Activated T-cell treated with anti-CD3 and anti-CD28 coated beads, Interleukin-2, amount 50 U/mL, for 1 hour (primary cell): ENCODE data around the gene SYT14.
"Not testable (repeated sequence)": the region's sequence is repeated elsewhere in the genome, so short reads cannot be mapped to it uniquely, and the experiment has no call there.

Experiments
- DNase-seq: peaks from one replicate; pipeline ENCODE4 v3.0.0-alpha.2; 2020

Gene SYT14

GRCh38 chr1:209937996-209938959 is at the start of gene SYT14:
SYT14 (plus strand) TSS chr1:209938217; CDS start chr1:209938265, 48 bp downstream.
- no peak for DNase-seq

- DNase-seq = not testable (repeated sequence)
These were observed 49.5 kb upstream of the SYT14 start for GRCh38 chr1:209888291-209889076.

GRCh38 chr1:209889077-209889418 is 49.0 kb upstream of the SYT14 start:
- DNase-seq = no peak

DNA sequence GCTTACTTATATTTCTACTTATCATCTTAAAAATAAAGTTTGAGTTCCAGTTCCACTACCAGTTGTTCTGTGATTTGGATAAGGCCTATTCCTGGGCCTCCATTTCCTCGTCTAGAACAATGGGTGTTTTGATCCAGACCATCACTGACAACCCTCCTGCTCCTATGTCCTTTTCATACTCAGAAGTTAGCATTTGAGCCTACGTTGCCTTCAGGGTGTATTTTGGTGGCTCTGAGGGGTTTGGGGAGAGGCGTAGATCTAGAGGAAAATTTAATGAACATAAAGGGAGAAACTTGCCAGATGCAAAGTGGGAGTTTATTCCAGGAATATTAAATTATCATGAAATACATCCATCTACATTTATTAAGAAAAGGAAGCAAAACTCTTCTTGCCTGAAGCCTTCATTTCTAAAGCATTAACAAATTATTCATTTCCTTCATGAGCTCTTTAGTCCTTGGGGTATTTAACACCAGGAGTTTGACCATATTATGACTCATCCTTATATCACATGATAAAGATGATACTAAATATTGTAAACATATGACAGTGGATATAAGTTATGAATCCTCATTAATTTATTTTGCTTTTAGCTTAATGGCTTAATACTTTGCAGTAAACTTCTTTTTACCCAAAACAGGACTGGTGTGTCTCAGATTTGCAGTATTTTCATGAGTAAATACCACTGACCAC is 47.2 kb upstream of the SYT14 start:
- DNase-seq = no peak

GRCh38 chr1:209893751-209894150 is 44.3 kb upstream of the SYT14 start:
- DNase-seq = no peak

DNA sequence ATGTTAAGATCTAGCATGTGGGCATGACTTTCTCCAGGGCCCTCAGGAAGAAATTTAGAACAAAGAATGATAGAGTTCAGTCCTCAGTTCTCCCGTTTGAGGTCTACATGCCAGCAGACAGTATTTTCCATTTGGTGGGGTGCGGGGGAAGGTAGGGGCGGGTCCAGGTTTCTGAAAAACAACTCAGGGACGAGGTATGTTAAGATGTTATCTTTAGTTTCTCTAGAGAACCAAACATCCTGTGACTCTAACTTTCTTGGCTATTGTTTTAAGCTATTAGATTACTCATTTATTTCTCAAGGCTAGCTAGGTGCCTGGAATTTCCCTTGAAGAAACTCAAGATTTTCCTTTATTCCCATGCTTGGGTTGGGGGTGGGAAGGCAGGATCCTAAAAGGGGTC is 42.3 kb upstream of the SYT14 start:
- no peak for DNase-seq

DNA sequence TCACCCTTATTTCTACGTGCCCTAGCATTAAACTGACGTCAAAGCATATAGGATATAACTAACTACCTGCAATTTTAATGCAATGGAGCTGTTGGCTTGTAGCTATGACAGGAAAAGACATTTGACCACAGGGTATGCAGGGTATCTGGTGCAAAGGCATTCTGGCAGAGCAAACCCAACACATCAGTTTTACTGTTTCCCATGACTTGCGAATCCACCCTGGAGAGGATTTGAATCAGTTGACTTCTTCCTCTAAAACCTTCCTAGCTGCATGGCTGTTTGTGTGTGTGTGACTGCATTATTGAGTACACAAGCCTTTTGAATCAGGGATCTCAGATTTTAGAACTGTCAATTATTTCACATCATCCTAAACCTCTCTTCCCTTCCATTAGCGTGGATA is 41.7 kb upstream of the SYT14 start:
- DNase-seq = no peak

DNA sequence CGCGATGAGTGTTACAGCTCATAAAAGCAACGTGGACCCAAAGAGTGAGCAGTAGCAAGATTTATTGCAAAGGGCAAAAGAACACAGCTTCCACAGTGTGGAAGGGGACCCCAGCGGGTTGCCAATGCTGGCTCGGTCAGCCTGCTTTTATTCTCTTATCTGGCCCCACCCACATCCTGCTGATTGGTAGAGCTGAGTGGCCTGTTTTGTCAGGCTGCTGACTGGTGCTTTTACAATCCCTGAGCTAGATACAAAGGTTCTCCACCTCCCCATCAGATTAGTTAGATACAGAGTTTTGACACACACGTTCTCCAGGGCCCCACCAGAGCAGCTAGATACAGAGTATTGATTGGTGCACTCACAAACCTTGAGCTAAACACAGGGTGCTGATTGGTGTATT is 39.7 kb upstream of the SYT14 start:
- DNase-seq = not testable (repeated sequence)

DNA sequence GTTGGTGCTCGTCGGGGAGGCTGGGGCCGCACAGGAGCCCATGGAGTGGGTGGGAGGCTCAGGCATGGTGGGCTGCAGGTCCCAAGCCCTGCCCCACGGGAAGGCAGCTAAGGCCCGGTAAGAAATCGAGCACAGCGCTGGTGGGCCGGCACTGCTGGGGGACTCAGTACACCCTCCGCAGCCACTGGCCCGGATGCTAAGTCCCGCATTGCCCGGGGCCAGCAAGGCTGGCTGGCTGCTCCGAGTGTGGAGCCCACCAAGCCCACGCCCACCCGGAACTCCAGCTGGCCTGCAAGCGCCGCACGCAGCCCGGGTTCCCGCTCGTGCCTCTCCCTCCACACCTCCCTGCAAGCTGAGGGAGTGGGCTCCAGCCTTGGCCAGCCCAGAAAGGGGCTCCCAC is 39.2 kb upstream of the SYT14 start:
- not testable (repeated sequence) for DNase-seq

DNA sequence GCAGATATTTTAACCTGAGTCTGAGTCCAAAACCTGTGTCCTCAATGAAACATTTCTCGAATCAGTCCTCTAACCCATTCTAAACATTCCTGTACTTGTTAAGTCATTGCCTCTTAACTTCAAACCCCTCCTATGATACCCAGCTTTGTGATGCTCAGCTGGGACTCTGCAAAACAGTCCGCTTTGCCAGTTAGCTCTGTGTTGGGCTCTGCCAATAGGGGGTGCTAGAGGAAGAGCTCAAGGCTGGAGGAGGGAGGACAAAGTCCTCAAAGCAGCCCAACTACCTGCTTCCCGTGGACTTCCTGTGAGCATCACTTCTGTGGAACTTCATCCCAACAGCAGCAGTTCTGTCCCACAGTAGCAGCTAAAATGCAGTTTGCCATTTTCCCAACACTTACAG is 38.1 kb upstream of the SYT14 start:
- no peak for DNase-seq

DNA sequence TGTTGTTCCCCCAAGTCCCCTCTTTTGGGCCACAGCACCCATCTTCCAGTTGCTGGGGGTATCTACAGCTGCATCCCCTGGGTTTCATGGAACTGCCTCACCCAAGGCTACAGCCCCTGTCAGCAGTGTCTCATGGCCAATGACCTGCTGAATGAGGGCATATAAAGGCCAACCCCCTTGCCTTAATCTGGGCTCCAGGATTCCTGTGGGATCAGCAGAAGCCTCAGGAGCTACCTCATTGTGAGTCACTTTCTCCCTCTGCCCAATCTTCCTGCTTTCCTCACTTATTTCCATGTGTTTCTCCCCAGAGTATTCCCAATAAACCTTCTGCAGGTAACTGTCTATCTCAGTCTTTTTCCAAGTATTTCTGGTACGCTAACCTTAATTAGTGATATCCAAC is 37.3 kb upstream of the SYT14 start:
- DNase-seq = no peak

DNA sequence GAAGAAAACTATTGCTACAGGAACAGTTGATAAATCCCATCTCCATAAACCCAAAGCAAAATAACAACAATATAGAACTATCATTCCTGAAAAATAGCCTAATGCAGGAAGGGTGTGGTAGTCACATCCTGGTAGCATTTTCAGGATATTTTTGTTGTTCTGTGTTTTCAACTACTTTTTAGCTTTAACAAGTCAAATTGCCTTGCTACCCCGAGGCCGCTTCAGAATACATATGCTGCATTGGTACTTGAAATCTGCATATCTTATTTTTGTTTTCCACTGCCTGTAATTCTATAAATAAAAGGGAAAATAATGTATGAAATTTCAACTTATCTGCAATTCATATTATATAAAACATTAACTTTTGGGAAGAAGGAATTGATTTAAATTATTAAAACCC is 36.8 kb upstream of the SYT14 start:
- DNase-seq = no peak

DNA sequence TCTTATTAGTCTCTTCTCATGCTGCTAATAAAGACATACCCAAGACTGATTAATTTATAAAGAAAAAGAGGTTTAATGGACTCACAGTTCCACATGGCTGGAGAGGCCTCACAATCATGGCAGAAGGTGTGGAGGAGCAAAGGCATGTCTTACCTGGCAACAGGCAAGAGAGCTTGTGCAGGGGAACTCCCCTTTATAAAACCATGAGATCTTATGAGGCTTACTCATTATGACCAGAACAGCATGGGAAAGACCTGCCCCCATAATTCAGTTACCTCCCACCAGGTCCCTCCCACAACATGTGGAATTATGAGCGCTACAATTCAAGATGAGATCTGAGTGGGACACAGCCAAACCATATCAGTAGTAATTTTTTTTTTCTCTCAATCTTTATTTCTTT is 33.2 kb upstream of the SYT14 start:
- not testable (repeated sequence) for DNase-seq

DNA sequence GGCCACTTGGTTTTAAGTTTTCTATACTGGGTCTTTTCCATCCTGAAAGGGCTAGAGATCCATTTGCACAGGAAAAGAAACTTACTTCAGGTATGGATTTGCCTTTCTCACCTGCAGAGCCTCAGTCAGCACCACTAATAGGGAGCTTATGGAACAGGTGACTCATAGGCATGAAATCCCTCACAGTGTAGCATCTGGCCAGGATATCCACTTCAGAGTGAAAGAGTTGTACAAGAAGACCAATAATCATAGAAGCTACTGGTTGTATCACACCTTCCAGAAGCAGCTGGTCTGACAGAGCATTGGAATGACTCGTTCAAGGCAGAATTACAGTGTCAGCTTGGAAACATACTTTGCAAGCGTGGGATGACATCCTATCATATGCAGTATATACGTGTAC is 26.3 kb upstream of the SYT14 start:
- no peak for DNase-seq

DNA sequence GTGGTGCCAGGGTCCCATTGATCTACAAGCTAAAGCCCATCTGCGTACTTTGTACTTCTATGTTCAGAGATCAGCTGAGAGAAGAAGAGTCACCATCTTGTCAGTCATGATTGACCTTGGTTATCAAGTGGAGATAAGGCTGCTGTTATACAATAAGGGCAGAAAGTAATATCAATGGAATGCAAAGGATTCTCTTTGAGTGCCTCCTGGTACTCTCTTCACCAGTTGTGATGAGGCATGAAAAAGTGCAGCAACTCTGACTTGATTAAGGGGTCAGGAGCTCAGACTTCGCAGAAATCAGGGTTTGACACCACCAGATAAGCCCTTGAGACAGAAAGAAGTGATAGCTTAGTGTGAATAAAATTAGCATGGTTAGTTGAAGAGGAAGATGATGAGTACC is 25.7 kb upstream of the SYT14 start:
- no peak for DNase-seq

DNA sequence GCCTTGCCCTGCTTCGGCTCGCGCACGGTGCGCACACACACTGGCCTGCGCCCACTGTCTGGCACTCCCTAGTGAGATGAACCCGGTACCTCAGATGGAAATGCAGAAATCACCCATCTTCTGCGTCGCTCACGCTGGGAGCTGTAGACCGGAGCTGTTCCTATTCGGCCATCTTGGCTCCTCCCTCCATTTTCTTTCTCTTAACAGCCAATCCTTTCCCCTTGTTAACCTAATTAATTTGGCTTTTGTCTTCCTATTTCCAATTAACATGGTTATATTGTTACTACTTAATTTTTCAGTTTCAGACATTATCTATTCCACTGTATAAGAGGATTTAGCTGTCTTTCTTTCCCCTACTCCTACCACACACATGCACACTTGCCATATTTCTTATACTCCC is 18.4 kb upstream of the SYT14 start:
- DNase-seq = not testable (repeated sequence)

DNA sequence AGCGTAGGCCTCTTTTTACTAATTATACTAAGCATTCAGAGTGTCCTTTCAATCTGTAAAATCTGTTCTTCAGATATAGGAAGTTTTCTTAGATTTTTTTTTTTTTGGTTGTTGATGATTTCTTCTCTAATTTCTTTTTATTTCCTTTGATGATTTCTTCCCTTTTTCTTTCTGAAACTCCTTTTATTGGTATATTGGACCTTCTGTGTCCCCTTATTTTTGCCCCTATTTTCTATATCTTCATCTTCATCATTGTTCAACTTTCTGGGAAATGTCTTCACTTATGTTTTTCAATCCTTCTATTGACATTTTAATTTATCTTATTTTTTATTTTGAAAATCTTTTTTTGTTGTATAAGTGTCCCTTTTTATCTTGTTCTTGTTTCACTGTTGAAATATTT is 17.2 kb upstream of the SYT14 start:
- no peak for DNase-seq

- DNase-seq = no peak
These were observed 13.6 kb upstream of the SYT14 start for GRCh38 chr1:209924390-209924789.

DNA sequence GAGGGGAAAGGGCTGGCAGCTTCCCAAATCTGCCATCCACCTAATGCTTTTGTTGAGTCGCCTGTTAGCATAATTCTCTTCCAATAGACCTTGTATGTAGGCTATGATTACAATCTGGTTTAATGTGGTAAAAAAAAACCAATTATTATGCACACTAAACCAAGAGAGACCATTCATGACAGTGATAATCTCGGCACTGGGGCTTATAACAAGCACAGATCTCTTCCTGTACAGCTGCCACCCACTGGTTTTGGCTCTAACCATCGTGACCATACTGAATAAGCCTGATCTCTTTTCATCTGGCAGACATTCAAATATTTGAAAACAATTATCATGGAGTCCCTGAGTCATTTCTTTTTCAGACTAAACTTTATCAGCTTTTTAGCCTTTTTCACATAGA is 12.0 kb upstream of the SYT14 start:
- DNase-seq = no peak

DNA sequence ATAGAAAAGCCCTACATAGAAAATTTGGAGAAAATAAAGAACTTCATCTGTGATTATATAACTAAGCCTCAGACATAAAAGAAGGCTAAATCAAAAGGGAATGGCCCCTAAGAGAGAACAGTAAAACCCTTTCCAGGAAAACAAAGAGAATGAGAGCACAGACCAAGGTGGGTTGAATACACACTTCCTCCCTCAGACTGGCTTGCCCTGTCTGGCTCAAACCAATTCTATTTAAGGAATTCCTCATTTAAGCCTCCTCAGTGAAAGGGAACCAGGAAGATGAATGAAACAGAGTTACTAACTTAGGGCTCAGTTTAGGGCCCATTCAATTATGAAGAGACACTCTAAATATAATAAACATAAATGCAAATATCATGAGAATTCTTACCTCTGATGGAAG is 10.6 kb upstream of the SYT14 start:
- DNase-seq = no peak

- DNase-seq = no peak
These were observed 8.3 kb upstream of the SYT14 start for GRCh38 chr1:209929751-209930150.

DNA sequence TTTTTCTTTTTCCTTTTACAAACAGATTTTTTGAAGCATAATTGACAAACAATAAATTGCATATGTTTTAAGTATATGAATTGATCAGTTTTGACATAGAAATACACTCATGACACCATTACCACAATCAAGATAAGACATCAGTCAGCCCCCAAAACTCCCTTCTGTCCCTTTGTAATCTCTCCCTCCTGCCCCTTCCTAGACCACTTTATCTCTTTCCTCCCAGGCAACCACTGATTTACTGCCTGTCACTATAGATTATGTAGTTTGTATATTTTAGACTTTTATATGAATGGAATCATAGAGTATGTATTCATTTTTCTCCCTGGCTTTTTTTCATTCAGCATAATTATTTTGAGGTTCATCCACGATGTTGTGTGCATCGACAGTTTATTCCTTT is 6.9 kb upstream of the SYT14 start:
- DNase-seq = no peak

DNA sequence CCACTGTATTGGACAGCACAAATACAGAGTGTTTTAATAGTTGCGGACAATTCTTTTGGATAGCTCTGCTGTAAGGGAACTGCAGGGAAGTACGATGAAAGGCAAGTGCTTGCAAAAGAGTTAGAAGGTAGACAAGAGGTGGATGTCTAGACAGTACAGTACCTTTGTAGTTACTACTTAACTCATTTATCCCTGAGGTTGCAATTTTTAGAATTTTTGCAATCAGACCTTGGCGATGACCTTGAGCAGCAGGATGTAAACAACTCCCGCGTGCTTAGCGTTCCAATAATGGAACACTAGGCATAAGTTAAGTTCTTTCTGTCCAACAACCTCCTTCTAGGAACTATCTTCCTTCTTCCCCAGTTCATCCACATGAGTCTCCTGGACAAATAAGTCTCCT is 1.9 kb upstream of the SYT14 start:
- DNase-seq = no peak

- DNase-seq = no peak
These were observed 7.4 kb downstream of the SYT14 start for GRCh38 chr1:209945377-209945776.
